Fibroblast of mammary gland (primary cell): ENCODE measurements around the gene GCHFR.

ENCODE experiments used
- DNase-seq: peaks from one replicate; pipeline ENCODE4 v3.0.0-alpha.2; 2010; ENCODE audit warnings: low read depth
- H3K4me3 ChIP-seq: 2 replicates; pipeline ENCODE4 v1.5.1; 2011; ENCODE audit warnings: low read depth, mild to moderate bottlenecking, low read length, moderate library complexity; ENCODE audit not compliant: control insufficient read depth
- CTCF ChIP-seq: conservative IDR thresholded peaks from 2 replicates; pipeline ENCODE4 v1.5.1; 2011; ENCODE audit warnings: low read depth, low read length, inconsistent platforms; ENCODE audit not compliant: control insufficient read depth, insufficient read depth

GCHFR gene

DNA sequence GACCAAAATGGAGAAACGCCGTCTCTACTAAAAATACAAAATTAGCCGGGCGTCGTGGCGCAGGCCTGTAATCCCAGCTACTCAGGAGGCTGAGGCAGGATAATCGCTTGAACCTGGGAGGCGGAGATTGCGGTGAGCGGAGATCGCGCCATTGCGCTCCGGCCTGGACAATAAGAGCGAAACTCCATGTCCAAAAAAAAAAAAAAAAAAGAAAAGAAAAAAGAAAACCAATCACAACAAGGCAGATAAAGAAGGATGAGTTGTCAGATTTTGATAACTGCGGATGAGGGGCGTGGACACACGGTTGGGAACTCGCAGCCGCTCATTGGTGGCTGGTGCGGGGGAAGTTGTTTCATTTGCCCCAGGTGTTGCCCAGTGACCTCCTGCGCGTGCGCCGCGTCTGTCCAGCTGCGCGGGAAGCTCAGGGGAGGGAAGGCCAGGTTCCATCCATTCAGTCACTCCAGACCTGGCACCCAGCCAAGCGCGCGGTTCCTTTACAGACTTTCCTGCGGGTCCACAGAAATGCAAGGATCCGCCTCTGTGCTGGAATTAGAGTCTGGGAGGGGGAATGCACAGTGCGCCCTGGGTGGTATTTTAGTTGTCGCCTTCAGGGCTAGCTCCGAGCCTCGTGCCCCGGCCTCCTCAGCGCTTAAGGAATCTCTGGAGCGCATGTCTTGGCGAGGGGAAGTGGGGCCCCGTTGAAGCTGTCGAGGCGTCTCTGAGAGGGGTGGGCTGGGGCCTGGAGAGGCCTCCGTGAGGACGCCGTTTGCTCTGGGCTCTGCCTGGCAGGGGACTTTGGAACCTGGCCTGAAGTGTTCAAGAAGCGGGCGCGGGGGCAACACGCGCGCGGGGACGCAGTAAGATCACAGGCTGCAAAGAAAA, 708 bp upstream of the GCHFR start:
- H3K4me3 ChIP-seq, result peak overlapping the region; percentile 46
- TF ChIP-seq CTCF, result no peak
- DNase-seq, result peak; percentile 33

DNA sequence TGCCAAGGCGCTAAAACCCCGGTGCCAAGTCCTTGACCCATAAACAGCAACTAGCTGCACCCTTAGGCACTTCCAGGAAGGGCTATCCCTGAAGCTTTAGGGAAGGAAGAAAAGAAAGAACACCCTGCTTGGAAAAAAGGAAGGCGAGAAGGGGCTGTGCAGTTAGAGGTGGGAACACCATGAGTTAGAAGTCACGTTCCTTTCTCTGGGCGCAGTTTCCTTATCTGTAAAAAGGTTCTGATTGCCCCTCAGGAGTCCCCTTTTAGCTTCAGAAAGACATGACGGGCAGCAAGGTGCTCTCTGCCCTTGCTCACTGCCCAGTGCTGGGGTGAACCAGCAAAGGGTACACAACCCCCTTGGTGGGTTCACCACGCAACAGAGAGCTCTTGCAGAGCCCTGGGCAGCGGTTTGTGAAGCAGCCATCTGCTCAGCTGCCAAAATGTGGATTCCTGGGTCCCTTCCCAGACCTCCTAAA, 798 bp downstream of the GCHFR start:
- no peak for TF ChIP-seq CTCF
- peak overlapping the region; percentile 46 for H3K4me3 ChIP-seq
- peak; percentile 4 for DNase-seq

DNA sequence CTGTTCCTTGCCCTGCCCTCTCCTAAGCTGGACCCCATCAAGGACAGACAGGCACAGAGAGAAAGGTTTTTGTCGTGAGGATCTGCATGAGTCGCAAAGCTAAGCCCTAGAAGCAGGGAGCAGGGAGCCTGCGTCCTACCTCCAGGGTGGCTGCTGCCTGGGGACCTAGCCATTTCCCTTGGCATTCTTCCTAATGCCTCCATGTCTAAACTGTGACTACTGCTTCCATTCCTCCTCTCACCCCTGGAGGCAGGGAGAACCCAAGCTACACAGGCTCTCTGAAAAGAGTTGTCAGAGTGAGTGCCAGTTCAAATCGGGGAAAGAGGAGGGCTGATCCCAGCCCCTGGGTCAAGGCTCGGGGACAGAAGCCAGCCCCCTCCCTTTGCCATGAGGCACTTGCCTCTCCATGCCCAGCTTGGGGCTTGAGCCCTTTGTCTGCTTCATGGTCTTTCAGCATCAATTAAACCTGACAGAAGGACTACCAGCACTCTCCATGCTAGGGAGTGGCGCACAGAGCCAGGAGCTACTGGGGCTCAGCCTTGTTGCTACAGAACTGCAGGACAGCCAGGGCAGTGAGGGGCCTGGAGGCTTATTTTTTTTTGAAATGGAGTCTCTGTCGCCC, 2.4 kb downstream of the GCHFR start:
- no peak overlapping the region for H3K4me3 ChIP-seq
- peak; percentile 16 for DNase-seq
- no peak for TF ChIP-seq CTCF

DNA sequence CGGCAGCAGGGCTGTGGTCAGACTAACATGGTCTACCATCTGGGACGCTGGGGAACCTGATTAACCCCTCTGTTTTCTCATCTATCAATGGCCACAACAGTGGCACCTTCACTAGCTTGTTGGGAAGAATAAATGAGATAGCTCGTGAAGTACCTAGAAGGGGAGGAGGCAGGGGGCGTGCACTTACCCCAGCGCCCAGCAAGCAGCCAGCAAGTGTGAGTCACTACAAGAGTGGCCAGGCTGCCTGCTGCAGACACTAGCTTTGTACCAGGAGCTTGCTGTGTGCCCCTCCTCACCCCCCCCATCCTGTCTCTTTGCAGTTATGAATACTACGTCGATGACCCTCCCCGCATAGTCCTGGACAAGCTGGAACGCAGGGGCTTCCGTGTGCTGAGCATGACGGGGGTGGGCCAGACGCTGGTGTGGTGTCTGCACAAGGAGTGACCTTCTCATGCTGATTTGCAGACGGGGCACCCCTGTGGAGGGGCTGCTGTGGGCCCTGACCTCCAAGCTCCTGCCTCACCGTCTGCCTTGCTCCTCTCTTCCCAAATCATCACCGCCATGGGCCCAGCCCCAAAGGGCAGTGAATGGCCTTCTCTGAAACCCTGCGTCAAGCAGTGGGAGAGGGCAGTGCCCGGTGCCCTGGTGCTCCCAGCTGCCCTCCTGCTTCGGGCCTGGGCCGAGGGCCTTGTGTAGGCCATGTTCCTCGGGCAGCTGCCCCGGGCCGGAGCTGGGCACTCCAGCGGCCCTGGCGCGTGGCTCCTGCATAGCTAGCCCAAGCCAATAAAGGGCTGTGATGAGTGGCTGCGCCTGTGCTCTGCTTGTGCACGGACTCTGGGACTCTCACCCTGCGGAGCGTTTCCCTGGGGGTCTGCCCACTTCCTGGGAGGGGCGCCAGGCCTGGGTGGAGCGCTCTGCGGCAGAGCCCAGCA, 3.3 kb downstream of the GCHFR start:
- no peak overlapping the region for H3K4me3 ChIP-seq
- TF ChIP-seq CTCF, result no peak
- DNase-seq, result peak; percentile 41

GRCh38 chr15:40767838-40768500, 4.1 kb downstream of the GCHFR start:
- TF ChIP-seq CTCF, result no peak
- no peak overlapping the region for H3K4me3 ChIP-seq
- no peak for DNase-seq

DNA sequence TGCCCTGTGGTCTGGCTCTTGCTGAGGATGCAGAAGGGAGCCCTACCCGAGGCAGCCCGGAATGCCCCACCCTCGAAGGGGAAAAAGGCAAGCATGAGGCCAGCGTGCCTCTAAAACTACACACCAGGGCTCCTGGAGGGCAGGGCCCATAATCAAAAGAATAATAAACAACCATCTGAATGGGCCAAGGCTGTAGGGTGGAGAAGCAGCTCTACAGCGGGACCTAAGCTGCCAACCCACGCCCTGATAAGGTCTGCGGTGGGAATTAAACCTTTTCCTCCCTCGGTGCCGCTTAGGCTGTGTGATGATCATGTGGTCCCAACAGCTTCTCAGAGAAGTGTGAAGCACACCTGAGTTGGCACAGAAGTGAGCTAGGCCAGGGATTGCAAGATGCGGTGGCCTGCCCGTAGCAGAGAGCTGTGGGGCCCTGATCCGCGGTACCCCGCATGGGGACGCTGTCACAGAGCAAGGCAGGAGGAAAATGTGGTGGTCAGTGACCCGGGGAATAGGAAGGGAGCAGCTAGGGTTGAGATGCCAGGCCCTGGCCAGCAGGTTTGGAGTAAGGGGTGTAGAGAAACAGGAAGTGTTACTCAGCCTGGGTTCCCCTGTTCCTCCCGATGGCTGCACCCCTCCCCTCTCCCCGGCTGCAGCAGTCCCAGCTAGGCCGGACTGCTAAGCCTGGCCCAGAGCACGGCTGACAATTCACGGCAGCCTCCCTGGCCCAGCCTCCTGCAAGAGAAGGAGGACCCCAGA, 4.8 kb downstream of the GCHFR start:
- no peak for DNase-seq
- no peak for TF ChIP-seq CTCF
- H3K4me3 ChIP-seq, result no peak overlapping the region
